CD14-positive monocyte (primary cell): Measurements from ENCODE around the gene CADM2. TPM values are rescaled to one million over a fixed set of nuclear protein-coding genes. Genes with fewer than 3 reads are reported as not detected.

Experiments
- DNase-seq, 3 donors: peaks; one replicate each; pipeline ENCODE4 v3.0.0-alpha.2; 2011 to 2022
- H2AFZ ChIP-seq: 2 replicates; pipeline ENCODE4 v1.6.0; 2012; ENCODE audit warnings: mild to moderate bottlenecking, low read depth, low read length, inconsistent platforms; ENCODE audit not compliant: insufficient read depth, poor library complexity, severe bottlenecking
- H3K27ac ChIP-seq, 2 donors: 1 replicate in 1 of 2; 2 replicates in 1 of 2; pipeline ENCODE4 v1.5.1; 2012 to 2013; ENCODE audit warnings: low read length in 2 of 2, control low read depth in 1 of 2, inconsistent platforms in 1 of 2, low read depth in 1 of 2, mild to moderate bottlenecking in 1 of 2
- H3K27me3 ChIP-seq, 2 donors: one replicate each; pipeline versions ENCODE4 v1.6.0 to v1.6.1; 2011 to 2013; ENCODE audit warnings: low read length in 2 of 2; ENCODE audit not compliant: control insufficient read depth in 2 of 2, insufficient read depth in 2 of 2
- H3K36me3 ChIP-seq, 2 donors: replicated peaks in 1 of 2; 1 replicate in 1 of 2; 2 replicates in 1 of 2; pipeline versions ENCODE4 v1.5.1 to v1.6.1; 2012 to 2013; ENCODE audit warnings: low read length in 2 of 2, control low read depth in 1 of 2, inconsistent platforms in 1 of 2, mild to moderate bottlenecking in 1 of 2; ENCODE audit not compliant: insufficient read depth in 2 of 2, control insufficient read depth in 1 of 2
- H3K4me1 ChIP-seq, 2 donors: 1 replicate in 1 of 2; 2 replicates in 1 of 2; pipeline versions ENCODE4 v1.5.1 to v1.6.1; 2012 to 2013; ENCODE audit warnings: low read length in 2 of 2, control low read depth in 1 of 2, inconsistent platforms in 1 of 2, mild to moderate bottlenecking in 1 of 2, moderate library complexity in 1 of 2; ENCODE audit not compliant: insufficient read depth in 2 of 2, control insufficient read depth in 1 of 2
- H3K4me2 ChIP-seq: replicated peaks from 2 replicates; pipeline ENCODE3; 2012; ENCODE audit warnings: low read length, moderate library complexity, mild to moderate bottlenecking; ENCODE audit not compliant: poor library complexity, severe bottlenecking; ENCODE audit errors: extremely low read depth
- H3K4me3 ChIP-seq, 3 experiments: fragments of 200-600 bp in 1 of 3; sonication (generic) in 1 of 3; replicated peaks in 1 of 3; 1 replicate in 2 of 3; 2 replicates in 1 of 3; pipeline ENCODE4 v1.5.1; 2011 to 2013; ENCODE audit warnings: low read length in 3 of 3, mild to moderate bottlenecking in 3 of 3, control low read depth in 2 of 3, low read depth in 2 of 3, inconsistent platforms in 1 of 3, moderate library complexity in 1 of 3
- H3K79me2 ChIP-seq: 2 replicates; pipeline ENCODE4 v1.6.0; 2012; ENCODE audit warnings: mild to moderate bottlenecking, control low read depth, inconsistent platforms, low read length, moderate library complexity; ENCODE audit not compliant: insufficient read depth
- H3K9ac ChIP-seq: 2 replicates; pipeline ENCODE4 v1.6.0; 2017; ENCODE audit warnings: low read length, mild to moderate bottlenecking; ENCODE audit not compliant: insufficient read depth, poor library complexity, severe bottlenecking
- H3K9me3 ChIP-seq, 2 donors: replicated peaks in 1 of 2; 1 replicate in 1 of 2; 2 replicates in 1 of 2; pipeline versions ENCODE4 v1.5.1 to v1.6.1; 2012 to 2013; ENCODE audit warnings: low read length in 2 of 2, control low read depth in 1 of 2; ENCODE audit not compliant: control insufficient read depth in 1 of 2, insufficient read depth in 1 of 2
- H4K20me1 ChIP-seq: 2 replicates; pipeline ENCODE4 v1.6.0; 2012; ENCODE audit warnings: mild to moderate bottlenecking, low read length, control low read depth, moderate library complexity; ENCODE audit not compliant: insufficient read depth
- H3K27ac Mint-ChIP-seq, 7 donors: one replicate each; pipeline ENCODE4 v1.8.0; 2020; ENCODE audit warnings: mild to moderate bottlenecking in 7 of 7, mixed read lengths in 7 of 7, moderate library complexity in 6 of 7, inconsistent platforms in 2 of 7
- H3K27me3 Mint-ChIP-seq, 3 donors: one replicate each; pipeline ENCODE4 v1.8.0; 2021 to 2022; ENCODE audit warnings: low read depth in 3 of 3, mild to moderate bottlenecking in 3 of 3, mixed read lengths in 3 of 3, moderate library complexity in 3 of 3, inconsistent platforms in 1 of 3
- H3K36me3 Mint-ChIP-seq, 2 donors: one replicate each; pipeline ENCODE4 v1.8.0; 2020; ENCODE audit warnings: mixed read lengths in 2 of 2, inconsistent platforms in 1 of 2, mild to moderate bottlenecking in 1 of 2
- H3K4me1 Mint-ChIP-seq: one replicate; pipeline ENCODE4 v1.8.0; 2020; ENCODE audit warnings: mild to moderate bottlenecking, mixed read lengths
- H3K4me3 Mint-ChIP-seq, 2 donors: one replicate each; pipeline ENCODE4 v1.8.0; 2020; ENCODE audit warnings: mild to moderate bottlenecking in 2 of 2, mixed read lengths in 2 of 2, moderate library complexity in 1 of 2
- H3K9me3 Mint-ChIP-seq, 7 donors: one replicate each; pipeline ENCODE4 v1.8.0; 2020 to 2022; ENCODE audit warnings: mixed read lengths in 7 of 7, mild to moderate bottlenecking in 6 of 7, moderate library complexity in 6 of 7, inconsistent platforms in 2 of 7
- CTCF ChIP-seq: fragments of 200-600 bp; IDR thresholded peaks from one replicate; pipeline ENCODE4 v1.8.0; 2022; ENCODE audit warnings: antibody characterized with exemption, mild to moderate bottlenecking
- WGBS: methylation state at CpG from one replicate; pipeline ENCODE4 v1.1.5; 2013; ENCODE audit warnings: missing lambda C conversion rate; ENCODE audit not compliant: insufficient coverage; 5-methylcytosine and 5-hydroxymethylcytosine counted together
- intact Hi-C, 2 donors: fragments of 100-400 bp; cut with micrococcal nuclease; formaldehyde crosslinking; loops; one replicate each; pipeline versions ENCODE4 v1.15.0 to v1.15.1; 2023
- polyA plus RNA-seq, 3 donors: library from polyadenylated mRNA; depleted of rRNA in 1 of 3; unstranded in 2 of 3; stranded (reverse) in 1 of 3; fragments of 300-500 nt in 2 of 3; fragments of >200 nt in 1 of 3; fragmentation: Illumina TruSeq in 2 of 3; gene quantifications; 1 replicate in 2 of 3; 2 replicates in 1 of 3; pipeline ENCODE4 v1.2.3, GENCODE V29; 2012 to 2021

Gene CADM2
- polyA plus RNA-seq, 3 donors, result not detected

- no peak overlapping the region for H3K4me2 ChIP-seq
- no peaks in the 10 kb centered on the region for H3K4me1 ChIP-seq
- H3K36me3 ChIP-seq, result no peaks in the 10 kb centered on the region
- H3K27me3 ChIP-seq, result no peaks in the 10 kb centered on the region
- no peaks in the 10 kb centered on the region for H4K20me1 ChIP-seq
- no CpG with 5 or more reads among the region's 1 CpG for WGBS
- no peaks in the 10 kb centered on the region for H3K4me1 Mint-ChIP-seq
- peaks cover 0 to 3% (median 0%) of the 10 kb centered on the region in 7 donors for H3K9me3 Mint-ChIP-seq
- H3K4me3 Mint-ChIP-seq, result no peak overlapping the region
- H3K4me3 ChIP-seq, result no peak overlapping the region
- H3K27ac Mint-ChIP-seq, result no peak overlapping the region
- no peak for DNase-seq
- H3K79me2 ChIP-seq, result no peaks in the 10 kb centered on the region
- no peak overlapping the region for H3K27ac ChIP-seq
- H3K36me3 Mint-ChIP-seq, result no peaks in the 10 kb centered on the region
- no peak for TF ChIP-seq CTCF
- no peaks in the 10 kb centered on the region for H3K9me3 ChIP-seq
- no peak overlapping the region for H2AFZ ChIP-seq
- intact Hi-C loops, result no loop called here
- no peak overlapping the region for H3K9ac ChIP-seq
- H3K27me3 Mint-ChIP-seq, result no peaks in the 10 kb centered on the region
These were observed 357.5 kb downstream of the CADM2 start for GRCh38 chr3:85316252-85316651.

GRCh38 chr3:85321892-85322291, 363.1 kb downstream of the CADM2 start:
- Mint-ChIP-seq H3K9me3 (peaks cover 0 to 3% (median 0%) of the 10 kb centered on the region in 7 donors), H3K4me1 (no peaks in the 10 kb centered on the region), H3K4me3 (no peak overlapping the region), H3K27me3 (no peaks in the 10 kb centered on the region), H3K27ac (no peak overlapping the region), H3K36me3 (no peaks in the 10 kb centered on the region)
- no peaks in the 10 kb centered on the region for H3K36me3 ChIP-seq
- H3K27me3 ChIP-seq, result no peaks in the 10 kb centered on the region
- TF ChIP-seq CTCF, result no peak
- no peaks in the 10 kb centered on the region for H3K79me2 ChIP-seq
- DNase-seq, result no peak
- no peak overlapping the region for H3K9ac ChIP-seq
- no peaks in the 10 kb centered on the region for H3K4me1 ChIP-seq
- no peaks in the 10 kb centered on the region for H3K9me3 ChIP-seq
- whole genome bisulfite sequencing, result no CpG with 5 or more reads among the region's 3 CpGs
- no peak overlapping the region for H3K27ac ChIP-seq
- intact Hi-C loops, result no loop called here
- H2AFZ ChIP-seq, result no peak overlapping the region
- no peak overlapping the region for H3K4me2 ChIP-seq
- no peaks in the 10 kb centered on the region for H4K20me1 ChIP-seq
- H3K4me3 ChIP-seq, result no peak overlapping the region
